ENCODE results near the gene RNASE13.
"Not testable (repeated sequence)": the region's sequence is repeated elsewhere in the genome, so short reads cannot be mapped to it uniquely, and the experiment has no call there.

The RNASE13 gene

DNA sequence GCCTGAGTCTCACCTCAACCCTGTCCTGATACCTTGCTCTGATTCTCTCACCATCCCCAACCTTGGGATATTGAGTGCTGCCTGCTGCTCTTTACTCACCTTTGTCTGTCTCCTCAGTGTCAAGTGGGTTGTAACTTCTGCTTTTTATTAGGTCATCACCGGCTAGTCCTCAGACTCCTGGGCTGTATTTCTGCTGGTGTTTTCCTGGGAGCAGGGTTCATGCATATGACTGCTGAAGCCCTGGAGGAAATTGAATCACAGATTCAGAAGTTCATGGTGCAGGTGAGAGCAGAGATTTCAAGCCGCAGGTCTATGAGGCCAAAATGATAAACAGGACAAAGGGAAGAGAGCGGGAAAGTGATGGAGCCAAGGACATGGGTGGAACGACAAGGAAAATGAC, 35.0 kb downstream of the RNASE13 start:
- Mint-ChIP-seq H3K36me3 (peaks cover 34% of the 10 kb centered on the region), H3K9me3 (no peaks in the 10 kb centered on the region), H3K4me1 (peaks cover 7% of the 10 kb centered on the region), H3K4me3 (no peak overlapping the region), H3K27ac (no peak overlapping the region)
- DNase-seq (ENCODE audit: low spot score in 2 of 2), result no peak
- ATAC-seq, result no peak

DNA sequence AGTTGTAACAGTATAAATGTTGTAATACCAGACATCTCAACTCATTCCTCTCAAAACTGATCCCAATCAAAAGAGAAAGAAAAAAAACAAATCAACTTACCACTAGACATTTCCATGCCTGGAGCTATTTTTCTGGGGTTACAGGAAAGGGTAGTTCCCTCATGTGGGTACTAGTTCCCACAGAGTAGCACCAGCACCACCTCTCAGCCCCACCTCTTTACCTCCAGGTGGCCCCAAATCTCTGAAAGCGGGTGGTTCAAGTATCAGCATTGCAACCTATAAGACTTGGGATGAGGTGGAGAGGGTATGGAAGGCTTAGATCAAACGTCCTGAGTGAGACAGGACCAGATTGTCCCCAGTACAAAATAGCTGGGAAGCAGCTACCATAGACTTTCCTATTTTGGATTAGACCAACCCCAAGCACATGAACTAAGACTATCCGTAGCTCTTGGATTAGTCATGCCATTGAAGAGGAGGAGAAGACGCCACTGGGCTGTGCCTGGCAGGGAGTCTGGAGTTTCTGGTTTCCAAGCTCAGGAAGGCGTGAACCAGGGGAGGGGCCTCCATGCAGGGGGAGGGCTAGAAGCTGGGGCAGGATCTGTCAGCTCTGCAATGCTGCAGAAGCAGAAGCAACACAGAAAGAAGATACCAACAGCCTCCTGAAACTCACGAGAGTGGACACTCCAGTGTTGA, 35.8 kb downstream of the RNASE13 start, which contains the start of gene SLC39A2:
Gene SLC39A2, plus strand, starts transcription at position 620 of the 693 bp plus-strand sequence. CDS start 154 bp downstream, outside the sequence.
- H3K27ac Mint-ChIP-seq, result peak within 1 kb of the TSS; percentile 55

DNA sequence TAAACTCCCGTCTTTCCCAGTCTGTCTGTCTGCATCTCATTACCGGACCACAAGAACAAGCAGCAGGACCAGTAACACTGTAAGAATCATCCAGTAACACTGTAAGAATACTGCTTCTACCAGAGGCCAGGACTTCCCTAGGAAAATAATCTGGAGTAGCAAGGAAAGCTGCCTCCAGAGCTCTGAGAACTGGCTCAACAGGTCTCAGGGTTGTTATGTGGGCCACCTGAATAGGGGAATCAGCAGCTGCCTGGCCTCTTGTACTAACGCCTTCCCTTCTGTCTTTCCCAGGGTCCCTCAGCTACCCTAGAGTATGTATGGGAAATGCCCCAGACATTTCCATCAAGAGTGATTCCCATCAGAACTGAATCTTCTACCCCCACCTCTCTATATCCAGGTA, 36.5 kb downstream of the RNASE13 start:
- DNase-seq (ENCODE audit: low spot score in 2 of 2) (no peak), ATAC-seq (no peak)
- Mint-ChIP-seq H3K36me3 (peaks cover 48% of the 10 kb centered on the region), H3K4me3 (no peak overlapping the region), H3K9me3 (no peaks in the 10 kb centered on the region), H3K27ac (peak overlapping the region; percentile 55), H3K4me1 (peaks cover 7% of the 10 kb centered on the region)

More for the DNA sequence above, 35.8 kb downstream of the RNASE13 start, which contains the start of gene SLC39A2:
- DNase-seq (ENCODE audit: low spot score in 2 of 2), result no peak
- ATAC-seq, result no peak
- Mint-ChIP-seq H3K4me3 (no peak within 1 kb of the TSS), H3K36me3 (peaks cover 41% of the 10 kb centered on the region), H3K9me3 (no peaks in the 10 kb centered on the region), H3K4me1 (peaks cover 7% of the 10 kb centered on the region)

DNA sequence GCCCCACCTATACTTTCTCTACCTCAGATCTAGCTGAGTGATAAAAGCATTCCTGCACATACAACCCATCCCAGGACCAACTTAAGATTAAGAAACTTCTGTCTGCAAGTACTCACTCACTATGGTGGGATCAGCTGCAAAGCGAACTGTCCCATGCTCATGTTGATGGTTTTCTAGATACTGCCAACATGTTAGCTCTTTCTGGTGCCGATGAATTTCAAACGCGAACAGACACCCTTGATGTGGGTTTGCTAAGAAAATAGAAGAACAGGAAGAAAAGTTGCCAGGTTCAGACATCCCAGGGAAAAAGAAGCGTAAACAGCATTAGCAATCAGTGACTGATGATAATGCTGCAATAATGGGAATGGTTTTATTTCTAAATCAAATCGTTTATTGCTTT, 37.0 kb downstream of the RNASE13 start:
- Mint-ChIP-seq H3K4me1 (peaks cover 7% of the 10 kb centered on the region), H3K36me3 (peaks cover 54% of the 10 kb centered on the region)
- DNase-seq (ENCODE audit: low spot score in 2 of 2), result no peak

DNA sequence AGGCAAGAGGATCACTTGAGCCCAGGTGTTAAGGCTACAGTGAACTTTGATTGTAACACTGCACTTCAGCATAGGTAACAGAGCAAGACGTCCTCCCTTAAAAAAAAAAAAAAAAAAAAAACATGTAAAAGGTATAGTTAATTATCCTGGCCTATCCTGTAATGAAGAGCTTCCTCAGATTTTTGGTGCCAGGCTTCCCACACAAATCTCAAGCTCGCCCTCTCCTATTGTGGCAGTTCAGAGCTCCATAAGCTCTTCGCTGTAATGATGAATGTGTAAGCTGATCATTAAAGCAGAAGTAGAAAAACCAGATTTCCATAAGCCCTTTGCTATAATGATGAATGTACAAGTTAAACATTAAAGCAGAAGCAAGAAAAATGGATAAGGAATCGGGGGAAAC, 37.5 kb downstream of the RNASE13 start:
- H3K9me3 Mint-ChIP-seq, result no peaks in the 10 kb centered on the region
- no peak overlapping the region for H3K4me3 Mint-ChIP-seq
- H3K4me1 Mint-ChIP-seq, result peaks cover 8% of the 10 kb centered on the region
- H3K36me3 Mint-ChIP-seq, result peaks cover 58% of the 10 kb centered on the region
- ATAC-seq (no peak), DNase-seq (ENCODE audit: low spot score in 2 of 2) (no peak)
- no peak overlapping the region for H3K27ac Mint-ChIP-seq

More for the DNA sequence above, 37.0 kb downstream of the RNASE13 start:
- Mint-ChIP-seq H3K9me3 (no peaks in the 10 kb centered on the region), H3K27ac (no peak overlapping the region), H3K4me3 (no peak overlapping the region)
- ATAC-seq, result no peak

DNA sequence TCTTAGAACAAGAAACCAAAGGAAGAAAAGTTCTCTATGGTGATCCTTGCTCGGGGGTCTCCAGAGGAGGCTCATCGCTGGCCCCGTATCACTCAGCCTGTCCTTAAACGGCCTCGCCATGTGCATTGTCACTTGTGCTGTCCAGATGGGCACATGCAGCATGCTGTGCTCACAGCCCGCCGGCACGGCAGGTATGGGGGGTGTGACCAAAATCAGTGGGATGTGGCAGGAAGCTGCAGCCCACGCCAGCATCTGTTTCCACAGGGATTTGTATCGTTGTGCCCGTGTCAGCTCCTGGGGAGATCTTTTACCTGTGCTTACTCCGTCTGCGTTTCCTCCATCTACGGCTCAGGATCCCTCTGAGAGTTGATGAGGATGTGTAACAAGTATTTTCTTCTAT, 38.1 kb downstream of the RNASE13 start:
- peak overlapping the region; percentile 81 for H3K27ac Mint-ChIP-seq
- DNase-seq (ENCODE audit: low spot score in 2 of 2) (no peak), ATAC-seq (no peak)
- H3K4me1 Mint-ChIP-seq, result peaks cover 14% of the 10 kb centered on the region
- H3K36me3 Mint-ChIP-seq, result peaks cover 64% of the 10 kb centered on the region
- H3K9me3 Mint-ChIP-seq, result no peaks in the 10 kb centered on the region
- H3K4me3 Mint-ChIP-seq, result no peak overlapping the region

DNA sequence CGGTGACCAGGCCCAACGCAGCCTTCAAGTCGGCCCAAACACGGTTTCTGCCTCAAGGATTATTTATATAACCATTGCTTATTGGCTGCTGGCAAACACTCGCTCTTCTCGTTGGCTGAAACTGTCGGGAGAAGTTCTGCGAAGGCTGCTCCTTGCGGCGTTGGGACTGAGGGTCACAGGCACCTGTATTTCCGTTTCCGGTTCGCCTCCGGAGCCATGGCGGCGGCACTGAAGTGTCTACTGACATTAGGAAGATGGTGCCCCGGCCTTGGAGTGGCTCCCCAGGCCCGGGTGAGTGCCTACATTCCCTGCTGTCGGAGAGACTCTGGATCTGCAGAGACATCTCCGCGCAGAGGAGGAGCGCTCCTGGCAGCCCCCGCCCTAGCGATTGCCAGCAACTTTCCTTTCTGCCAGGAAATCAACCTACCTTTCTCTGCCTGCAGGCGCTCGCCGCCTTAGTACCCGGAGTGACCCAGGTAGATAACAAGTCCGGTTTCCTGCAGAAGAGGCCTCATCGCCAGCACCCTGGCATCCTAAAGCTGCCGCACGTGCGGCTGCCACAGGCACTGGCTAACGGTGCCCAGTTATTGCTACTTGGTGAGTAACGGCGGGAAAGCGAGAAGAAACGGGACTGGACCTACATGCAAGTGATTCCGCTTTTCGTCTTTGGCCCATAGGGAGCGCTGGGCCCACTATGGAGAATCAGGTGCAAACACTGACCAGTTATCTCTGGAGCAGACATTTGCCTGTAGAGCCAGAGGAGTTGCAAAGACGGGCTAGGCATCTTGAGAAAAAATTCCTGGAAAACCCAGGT, 44.6 kb downstream of the RNASE13 start, which contains the start of gene METTL17:
Gene METTL17, plus strand, starts transcription at position 194 of the 814 bp plus-strand sequence. Its CDS starts 23 bp downstream, at position 217.
- Mint-ChIP-seq H3K9me3 (no peaks in the 10 kb centered on the region), H3K4me1 (peaks cover 22% of the 10 kb centered on the region), H3K27ac (peak within 1 kb of the TSS; percentile 93), H3K36me3 (peaks cover 45% of the 10 kb centered on the region), H3K4me3 (peak within 1 kb of the TSS; percentile 93)
- DNase-seq (ENCODE audit: low spot score in 2 of 2) (peak; percentile 67 to 94), ATAC-seq (peak; percentile 95)

DNA sequence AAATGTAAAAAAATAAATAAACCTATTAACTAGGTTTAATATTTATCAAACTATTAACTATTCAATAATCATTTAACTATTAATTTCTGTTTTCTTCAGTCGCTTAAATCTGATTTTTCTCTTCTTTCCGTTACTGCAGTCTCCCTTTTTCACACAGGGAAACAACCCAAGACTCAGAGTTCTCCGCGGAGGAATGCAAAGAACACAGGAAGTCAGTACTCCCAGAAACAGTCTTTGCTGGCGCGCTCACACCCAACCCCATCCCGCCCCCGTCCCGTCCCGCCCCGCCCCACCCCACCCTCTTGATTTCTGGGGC, 45.2 kb downstream of the RNASE13 start:
- H3K4me1 Mint-ChIP-seq, result peaks cover 19% of the 10 kb centered on the region
- DNase-seq (ENCODE audit: low spot score in 2 of 2) (no peak), ATAC-seq (no peak)
- H3K9me3 Mint-ChIP-seq, result no peaks in the 10 kb centered on the region
- peaks cover 39% of the 10 kb centered on the region for H3K36me3 Mint-ChIP-seq
- peak overlapping the region; percentile 93 for H3K27ac Mint-ChIP-seq
- peak overlapping the region; percentile 93 for H3K4me3 Mint-ChIP-seq

DNA sequence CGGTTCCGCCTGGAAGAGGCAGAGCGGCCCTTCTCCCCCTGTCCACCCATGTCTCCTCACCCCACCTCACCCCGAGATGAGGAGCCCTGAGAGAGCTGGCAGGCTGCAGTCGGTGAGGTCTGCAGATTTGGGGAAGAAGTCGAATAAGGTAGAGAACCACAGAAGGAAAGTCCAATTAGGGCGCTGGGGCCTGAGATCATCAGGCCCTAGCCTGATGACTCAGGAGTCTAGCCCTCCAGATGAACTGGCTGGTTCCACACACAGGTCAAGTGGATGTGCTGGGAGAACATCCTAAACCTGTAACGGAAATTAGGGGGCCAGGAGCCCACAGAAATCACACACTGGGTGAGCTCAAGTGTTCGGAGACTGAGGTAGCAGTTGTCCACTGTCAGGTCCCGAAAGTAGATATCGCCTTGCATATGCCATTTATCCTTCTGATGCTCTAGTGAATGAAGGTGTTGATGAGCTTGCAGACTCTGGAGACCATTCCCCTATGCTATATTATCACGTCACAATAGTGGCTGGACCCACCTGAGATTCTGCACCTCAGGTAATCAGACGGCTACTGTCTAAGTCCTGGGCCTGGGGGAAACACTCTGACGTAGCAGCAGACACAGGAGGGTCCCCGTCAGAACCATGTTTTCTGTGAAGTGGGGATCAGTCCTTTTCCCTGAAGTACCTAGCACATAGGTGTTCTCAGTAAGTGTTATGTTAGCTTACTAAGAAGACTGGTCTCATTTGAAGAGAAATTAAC, 45.7 kb downstream of the RNASE13 start:
- Mint-ChIP-seq H3K9me3 (no peaks in the 10 kb centered on the region), H3K4me1 (peaks cover 19% of the 10 kb centered on the region), H3K36me3 (peaks cover 34% of the 10 kb centered on the region), H3K4me3 (peak overlapping the region; percentile 93), H3K27ac (peak overlapping the region; percentile 93)
- ATAC-seq (no peak), DNase-seq (ENCODE audit: low spot score in 2 of 2) (no peak)

DNA sequence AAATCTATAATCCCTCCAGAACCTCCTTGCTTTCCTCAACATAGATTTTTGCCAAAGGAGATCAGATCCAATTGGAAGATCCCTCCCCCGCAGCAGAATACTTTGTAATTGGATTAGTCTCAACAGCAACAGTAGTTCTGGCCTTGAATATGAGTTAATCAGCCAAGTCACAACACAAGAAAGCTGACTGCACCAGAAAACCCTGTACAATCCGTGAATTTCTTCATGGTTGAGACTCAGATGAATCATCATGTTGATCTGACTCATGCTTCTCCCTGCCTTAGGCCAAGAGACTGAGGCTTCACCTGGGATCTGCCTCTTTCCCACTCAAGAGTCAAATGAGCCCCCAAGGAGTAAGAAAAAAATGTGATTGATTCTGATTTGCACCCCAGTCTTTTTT, 47.8 kb downstream of the RNASE13 start:
- Mint-ChIP-seq H3K4me1 (peaks cover 15% of the 10 kb centered on the region), H3K4me3 (no peak overlapping the region), H3K27ac (peak overlapping the region; percentile 46), H3K9me3 (no peaks in the 10 kb centered on the region), H3K36me3 (peaks cover 13% of the 10 kb centered on the region)
- DNase-seq (ENCODE audit: low spot score in 2 of 2) (no peak), ATAC-seq (peak; percentile 71)

DNA sequence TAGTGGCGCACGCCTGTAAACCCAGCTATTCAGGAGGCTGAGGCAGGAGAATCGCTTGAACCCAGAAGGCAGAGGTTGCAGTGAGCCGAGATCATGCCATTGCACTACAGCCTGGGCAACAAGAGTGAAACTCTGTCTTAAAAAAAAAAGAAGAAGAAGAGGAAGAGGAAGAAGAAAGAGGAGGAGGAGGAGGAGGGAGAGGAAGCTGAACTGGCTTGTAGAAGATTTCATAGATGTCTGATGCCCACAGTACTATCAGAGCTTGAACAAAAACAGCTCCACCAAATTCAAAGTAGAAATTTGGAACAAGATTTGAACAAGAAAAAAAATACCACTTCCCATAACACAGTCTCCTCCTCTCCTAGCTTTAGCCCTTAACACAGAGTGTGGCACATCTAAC, 49.0 kb downstream of the RNASE13 start:
- peaks cover 10% of the 10 kb centered on the region for H3K4me1 Mint-ChIP-seq
- not testable (repeated sequence) for H3K4me3 Mint-ChIP-seq; H3K27ac Mint-ChIP-seq; H3K36me3 Mint-ChIP-seq; H3K9me3 Mint-ChIP-seq; DNase-seq (ENCODE audit: low spot score in 2 of 2); ATAC-seq

All from stimulated activated effector memory CD8-positive, alpha-beta T cell treated with anti-CD3 and anti-CD28 coated beads, Interleukin-12 subunit alpha, Interleukin-12 subunit beta, amount 100 ng/mL, for 72 hours (primary cell).